CD1c-positive myeloid dendritic cell (primary cell): ENCODE measurements around the gene ASH1L.
A peak's percentile ranks its signal among the peaks of the same experiment; 100 is the strongest.
"Not testable (repeated sequence)": the region's sequence is repeated elsewhere in the genome, so short reads cannot be mapped to it uniquely, and the experiment has no call there.

Experiments
- DNase-seq: peaks from one replicate; pipeline ENCODE4 v3.0.0-alpha.2; 2016; ENCODE audit errors: extremely low spot score

ASH1L gene

GRCh38 chr1:155328856-155329255 lies 233.7 kb downstream of the ASH1L start:
- DNase-seq = not testable (repeated sequence)

- no peak for DNase-seq
These were observed 234.6 kb downstream of the ASH1L start for GRCh38 chr1:155327981-155328380.

GRCh38 chr1:155326631-155327037 lies 236.0 kb downstream of the ASH1L start:
- no peak for DNase-seq

- no peak for DNase-seq
These were observed 236.5 kb downstream of the ASH1L start for GRCh38 chr1:155326020-155326526.

- no peak for DNase-seq
These were observed 237.1 kb downstream of the ASH1L start for GRCh38 chr1:155325603-155325893.

- DNase-seq = peak; percentile 40
These were observed 237.6 kb downstream of the ASH1L start for GRCh38 chr1:155324717-155325602.

- peak; percentile 97 for DNase-seq
These were observed 238.4 kb downstream of the ASH1L start for GRCh38 chr1:155324037-155324716.

- DNase-seq = peak; percentile 94
These were observed 238.9 kb downstream of the ASH1L start for GRCh38 chr1:155323729-155324036.

- DNase-seq = peak; percentile 91
These were observed 239.5 kb downstream of the ASH1L start for GRCh38 chr1:155322953-155323728.

GRCh38 chr1:155322571-155322952 lies 240.0 kb downstream of the ASH1L start:
- DNase-seq = peak; percentile 8

GRCh38 chr1:155321639-155322503 lies 240.7 kb downstream of the ASH1L start:
- no peak for DNase-seq

GRCh38 chr1:155320661-155321617 lies 241.7 kb downstream of the ASH1L start, which contains the start of gene RUSC1:
RUSC1 (plus strand) TSS chr1:155320894; CDS start chr1:155321774, 880 bp downstream.
- peak; percentile 68 for DNase-seq

- no peak for DNase-seq
These were observed 242.4 kb downstream of the ASH1L start for GRCh38 chr1:155320252-155320651.

- no peak for DNase-seq
These were observed 243.1 kb downstream of the ASH1L start for GRCh38 chr1:155319536-155319935.

- DNase-seq = no peak
These were observed 244.5 kb downstream of the ASH1L start for GRCh38 chr1:155318082-155318481.

- no peak for DNase-seq
These were observed 245.7 kb downstream of the ASH1L start for GRCh38 chr1:155316922-155317321.

GRCh38 chr1:155313261-155313660 lies 249.3 kb downstream of the ASH1L start:
- no peak for DNase-seq

GRCh38 chr1:155309423-155310021 lies 253.1 kb downstream of the ASH1L start:
- peak; percentile 5 for DNase-seq

GRCh38 chr1:155308493-155309422 lies 253.8 kb downstream of the ASH1L start, which contains the start of gene FDPS:
FDPS (plus strand) TSS chr1:155308866; CDS start chr1:155309790, 924 bp downstream.
- peak; percentile 99 for DNase-seq
